ENCODE data around the gene GET3. TPM values are rescaled to one million over a fixed set of nuclear protein-coding genes. Genes with fewer than 3 reads are reported as not detected.

GET3 gene
- total and polyA plus RNA-seq, 2 of the 13 experiments (the other 11 are each of a cell fraction or from before 2014, with no cell fraction given): 57.7 to 59.4 TPM

- TF ChIP-seq EZH2 (conservative IDR thresholded peaks at IDR 0.05; ENCODE audit: low read depth, low read length) (no peak), TMF1 (CRISPR knock-in tag; IDR thresholded peaks at IDR 0.05; ENCODE audit: low read depth) (no peak), YY1 (IDR thresholded peaks at IDR 0.05; ENCODE audit: insufficient read depth, insufficient replicate concordance, low read depth, low read length) (peak; percentile 98), SSRP1 (CRISPR knock-in tag; IDR thresholded peaks at IDR 0.05) (no peak), ZNF775 (CRISPR knock-in tag; IDR thresholded peaks at IDR 0.05; ENCODE audit: borderline replicate concordance) (no peak), TOE1 (CRISPR knock-in tag; IDR thresholded peaks at IDR 0.05) (no peak; the same call in 1 of the 2 replicates), ZNF142 (CRISPR knock-in tag; IDR thresholded peaks at IDR 0.05) (no peak), ZXDC (CRISPR knock-in tag; IDR thresholded peaks at IDR 0.05) (no peak), ZNF512 (CRISPR knock-in tag; IDR thresholded peaks at IDR 0.05) (no peak), KLF15 (CRISPR knock-in tag; IDR thresholded peaks at IDR 0.05; ENCODE audit: borderline replicate concordance) (no peak), ASH2L (IDR thresholded peaks at IDR 0.05; ENCODE audit: insufficient read length, low read depth, low read length) (peak; percentile 74), NR2F6 (IDR thresholded peaks at IDR 0.05) (peak; percentile 4; the same call in 1 of the 2 replicates), NR2F6 (CRISPR knock-in tag; IDR thresholded peaks at IDR 0.05) (no peak; the same call in 1 of the 2 replicates), GFI1 (CRISPR knock-in tag; IDR thresholded peaks at IDR 0.05; ENCODE audit: borderline replicate concordance) (no peak), GATAD1 (CRISPR knock-in tag; IDR thresholded peaks at IDR 0.05) (peak; percentile 99), ZSCAN12 (CRISPR knock-in tag; IDR thresholded peaks at IDR 0.05) (no peak)
- TF ChIP-seq, protein P1, sequence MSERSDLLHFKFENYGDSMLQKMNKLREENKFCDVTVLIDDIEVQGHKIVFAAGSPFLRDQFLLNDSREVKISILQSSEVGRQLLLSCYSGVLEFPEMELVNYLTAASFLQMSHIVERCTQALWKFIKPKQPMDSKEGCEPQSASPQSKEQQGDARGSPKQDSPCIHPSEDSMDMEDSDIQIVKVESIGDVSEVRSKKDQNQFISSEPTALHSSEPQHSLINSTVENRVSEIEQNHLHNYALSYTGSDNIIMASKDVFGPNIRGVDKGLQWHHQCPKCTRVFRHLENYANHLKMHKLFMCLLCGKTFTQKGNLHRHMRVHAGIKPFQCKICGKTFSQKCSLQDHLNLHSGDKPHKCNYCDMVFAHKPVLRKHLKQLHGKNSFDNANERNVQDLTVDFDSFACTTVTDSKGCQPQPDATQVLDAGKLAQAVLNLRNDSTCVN (CRISPR knock-in tag; IDR thresholded peaks at IDR 0.05; ENCODE audit: borderline replicate concordance): no peak
These were observed at the start of gene GET3 (continued) for GRCh38 chr19:12736995-12737834.

Measured in HepG2 (cell line).